Muscle of arm (tissue), 12 donors: Measurements from ENCODE around the gene RTN4RL1. TPM values are rescaled to one million over a fixed set of nuclear protein-coding genes. Genes with fewer than 3 reads are reported as not detected.

Experiments used
- DNase-seq: peaks from one replicate; pipeline ENCODE4 v3.0.0-alpha.2; 2013
- polyA plus RNA-seq, 12 donors: library from polyadenylated mRNA; unstranded; fragments of 120-200 nt; gene quantifications; one replicate each; pipeline ENCODE4 v1.2.1, GENCODE V29; 2013; ENCODE audit not compliant: insufficient read length in 12 of 12

RTN4RL1 gene
- polyA plus RNA-seq, 12 donors = 0.62 to 2.2 (median 1.2) TPM; not detected in 2

GRCh38 chr17:2059547-2060384 lies 34.6 kb upstream of the RTN4RL1 start:
- no peak for DNase-seq

DNA sequence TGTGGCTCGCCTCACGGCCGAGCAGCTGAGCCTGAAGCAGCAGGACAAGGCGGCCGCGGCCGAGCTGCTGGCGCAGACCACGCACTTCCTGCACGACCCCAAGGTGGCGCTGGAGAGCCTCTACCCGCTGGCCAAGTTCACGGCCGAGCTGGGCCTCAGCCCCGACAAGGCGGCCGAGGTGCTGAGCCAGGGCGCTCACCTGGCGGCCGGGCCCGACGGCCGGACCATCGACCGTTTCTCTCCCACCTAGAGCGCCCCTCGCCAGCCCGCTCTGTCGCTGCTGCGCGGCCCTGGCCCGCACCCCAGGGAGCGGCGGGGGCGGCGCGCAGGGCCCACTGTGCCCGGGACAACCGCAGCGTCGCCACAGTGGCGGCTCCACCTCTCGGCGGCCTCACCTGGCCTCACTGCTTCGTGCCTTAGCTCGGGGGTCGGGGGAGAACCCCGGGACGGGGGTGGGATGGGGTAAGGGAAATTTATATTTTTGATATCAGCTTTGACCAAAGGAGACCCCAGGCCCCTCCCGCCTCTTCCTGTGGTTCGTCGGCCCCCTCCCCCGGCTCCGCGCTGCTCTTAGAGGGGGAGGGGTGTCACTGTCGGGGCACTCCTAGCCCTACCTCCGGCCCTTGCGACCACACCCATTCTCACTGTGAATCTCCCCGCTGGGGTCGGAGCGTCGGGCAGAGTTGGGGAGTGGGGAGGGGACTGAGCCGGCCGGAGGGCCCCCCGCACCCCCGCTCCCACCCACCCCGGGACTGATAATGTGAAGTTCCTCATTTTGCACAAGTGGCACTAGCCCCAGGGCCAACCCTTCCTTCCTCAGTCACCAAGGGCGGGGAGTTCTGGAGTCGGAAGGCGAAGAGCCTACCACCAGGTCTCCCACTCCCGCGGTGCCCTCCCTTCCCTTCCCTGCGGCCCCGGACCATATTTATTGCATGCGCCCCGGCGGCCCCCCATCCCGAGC lies 33.7 kb upstream of the RTN4RL1 start:
- DNase-seq = peak; percentile 74

DNA sequence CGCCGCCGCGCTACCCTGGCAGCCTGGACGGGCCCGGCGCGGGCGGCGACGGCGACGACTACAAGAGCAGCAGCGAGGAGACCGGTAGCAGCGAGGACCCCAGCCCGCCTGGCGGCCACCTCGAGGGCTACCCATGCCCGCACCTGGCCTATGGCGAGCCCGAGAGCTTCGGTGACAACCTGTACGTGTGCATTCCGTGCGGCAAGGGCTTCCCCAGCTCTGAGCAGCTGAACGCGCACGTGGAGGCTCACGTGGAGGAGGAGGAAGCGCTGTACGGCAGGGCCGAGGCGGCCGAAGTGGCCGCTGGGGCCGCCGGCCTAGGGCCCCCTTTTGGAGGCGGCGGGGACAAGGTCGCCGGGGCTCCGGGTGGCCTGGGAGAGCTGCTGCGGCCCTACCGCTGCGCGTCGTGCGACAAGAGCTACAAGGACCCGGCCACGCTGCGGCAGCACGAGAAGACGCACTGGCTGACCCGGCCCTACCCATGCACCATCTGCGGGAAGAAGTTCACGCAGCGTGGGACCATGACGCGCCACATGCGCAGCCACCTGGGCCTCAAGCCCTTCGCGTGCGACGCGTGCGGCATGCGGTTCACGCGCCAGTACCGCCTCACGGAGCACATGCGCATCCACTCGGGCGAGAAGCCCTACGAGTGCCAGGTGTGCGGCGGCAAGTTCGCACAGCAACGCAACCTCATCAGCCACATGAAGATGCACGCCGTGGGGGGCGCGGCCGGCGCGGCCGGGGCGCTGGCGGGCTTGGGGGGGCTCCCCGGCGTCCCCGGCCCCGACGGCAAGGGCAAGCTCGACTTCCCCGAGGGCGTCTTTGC lies 32.8 kb upstream of the RTN4RL1 start:
- DNase-seq = no peak

DNA sequence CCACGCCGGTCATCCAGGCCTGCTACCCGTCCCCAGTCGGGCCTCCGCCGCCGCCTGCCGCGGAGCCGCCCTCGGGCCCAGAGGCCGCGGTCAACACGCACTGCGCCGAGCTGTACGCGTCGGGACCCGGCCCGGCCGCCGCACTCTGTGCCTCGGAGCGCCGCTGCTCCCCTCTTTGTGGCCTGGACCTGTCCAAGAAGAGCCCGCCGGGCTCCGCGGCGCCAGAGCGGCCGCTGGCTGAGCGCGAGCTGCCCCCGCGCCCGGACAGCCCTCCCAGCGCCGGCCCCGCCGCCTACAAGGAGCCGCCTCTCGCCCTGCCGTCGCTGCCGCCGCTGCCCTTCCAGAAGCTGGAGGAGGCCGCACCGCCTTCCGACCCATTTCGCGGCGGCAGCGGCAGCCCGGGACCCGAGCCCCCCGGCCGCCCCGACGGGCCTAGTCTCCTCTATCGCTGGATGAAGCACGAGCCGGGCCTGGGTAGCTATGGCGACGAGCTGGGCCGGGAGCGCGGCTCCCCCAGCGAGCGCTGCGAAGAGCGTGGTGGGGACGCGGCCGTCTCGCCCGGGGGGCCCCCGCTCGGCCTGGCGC lies 32.1 kb upstream of the RTN4RL1 start:
- DNase-seq = no peak

- DNase-seq = peak; percentile 49
These were observed 31.4 kb upstream of the RTN4RL1 start for GRCh38 chr17:2056206-2057174.

DNA sequence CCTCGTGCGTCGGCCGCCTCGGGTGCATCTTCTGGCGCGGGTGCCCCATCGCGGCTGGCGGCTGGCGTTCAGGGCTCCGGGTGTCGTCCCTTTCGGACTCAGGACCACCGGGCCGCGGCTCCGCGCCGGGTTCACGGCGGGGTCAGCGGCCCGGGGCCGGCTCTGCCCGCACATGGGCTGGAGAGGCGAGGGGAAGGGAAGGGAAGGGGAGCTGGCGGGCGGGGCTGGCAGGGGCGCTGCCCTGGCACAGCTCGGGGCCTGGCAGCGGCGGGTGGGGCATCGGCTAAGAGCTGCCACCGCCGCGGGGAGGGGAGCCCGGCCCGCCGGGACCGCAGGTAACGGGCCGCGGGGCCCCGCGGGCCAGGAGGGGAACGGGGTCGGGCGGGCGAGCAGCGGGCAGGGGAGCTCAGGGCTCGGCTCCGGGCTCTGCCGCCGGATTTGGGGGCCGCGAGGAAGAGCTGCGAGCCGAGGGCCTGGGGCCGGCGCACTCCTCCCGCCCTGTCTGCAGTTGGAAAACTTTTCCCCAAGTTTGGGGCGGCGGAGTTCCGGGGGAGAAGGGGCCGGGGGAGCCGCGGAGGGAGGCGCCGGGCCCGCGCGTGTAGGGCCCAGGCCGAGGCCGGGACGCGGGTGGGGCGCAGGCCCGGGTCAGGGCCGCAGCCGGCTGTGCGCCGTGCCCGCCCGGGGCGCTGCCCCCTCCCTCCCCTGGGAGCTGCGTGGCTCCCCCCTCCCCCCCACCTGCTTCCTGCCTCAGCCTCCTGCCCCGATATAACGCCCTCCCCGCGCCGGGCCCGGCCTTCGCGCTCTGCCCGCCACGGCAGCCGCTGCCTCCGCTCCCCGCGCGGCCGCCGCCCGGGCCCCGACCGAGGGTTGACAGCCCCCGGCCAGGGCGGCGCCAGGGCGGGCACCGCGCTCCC lies 30.4 kb upstream of the RTN4RL1 start:
- DNase-seq = no peak

- DNase-seq = peak; percentile 79
These were observed 29.6 kb upstream of the RTN4RL1 start, which contains the start of gene HIC1 for GRCh38 chr17:2054512-2055291. HIC1 (plus strand) TSS chr17:2055103; CDS start chr17:2056691, 1,588 bp downstream.

DNA sequence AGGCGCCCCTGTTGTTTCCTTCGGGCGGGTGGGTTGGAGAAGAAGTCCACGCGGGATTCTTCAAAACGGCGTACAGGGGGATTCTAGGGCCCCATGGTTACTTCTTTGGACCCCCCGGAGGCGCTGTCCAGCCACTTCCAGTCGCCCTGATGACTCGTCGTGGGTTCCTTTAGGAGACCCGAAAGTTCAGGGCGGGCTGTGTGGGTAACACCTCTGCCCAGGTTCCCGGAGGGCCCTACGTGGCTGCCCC lies 29.1 kb upstream of the RTN4RL1 start:
- no peak for DNase-seq

- DNase-seq = peak; percentile 63
These were observed 28.5 kb upstream of the RTN4RL1 start for GRCh38 chr17:2053380-2054261.

GRCh38 chr17:2051933-2052559 lies 26.9 kb upstream of the RTN4RL1 start:
- DNase-seq = no peak

DNA sequence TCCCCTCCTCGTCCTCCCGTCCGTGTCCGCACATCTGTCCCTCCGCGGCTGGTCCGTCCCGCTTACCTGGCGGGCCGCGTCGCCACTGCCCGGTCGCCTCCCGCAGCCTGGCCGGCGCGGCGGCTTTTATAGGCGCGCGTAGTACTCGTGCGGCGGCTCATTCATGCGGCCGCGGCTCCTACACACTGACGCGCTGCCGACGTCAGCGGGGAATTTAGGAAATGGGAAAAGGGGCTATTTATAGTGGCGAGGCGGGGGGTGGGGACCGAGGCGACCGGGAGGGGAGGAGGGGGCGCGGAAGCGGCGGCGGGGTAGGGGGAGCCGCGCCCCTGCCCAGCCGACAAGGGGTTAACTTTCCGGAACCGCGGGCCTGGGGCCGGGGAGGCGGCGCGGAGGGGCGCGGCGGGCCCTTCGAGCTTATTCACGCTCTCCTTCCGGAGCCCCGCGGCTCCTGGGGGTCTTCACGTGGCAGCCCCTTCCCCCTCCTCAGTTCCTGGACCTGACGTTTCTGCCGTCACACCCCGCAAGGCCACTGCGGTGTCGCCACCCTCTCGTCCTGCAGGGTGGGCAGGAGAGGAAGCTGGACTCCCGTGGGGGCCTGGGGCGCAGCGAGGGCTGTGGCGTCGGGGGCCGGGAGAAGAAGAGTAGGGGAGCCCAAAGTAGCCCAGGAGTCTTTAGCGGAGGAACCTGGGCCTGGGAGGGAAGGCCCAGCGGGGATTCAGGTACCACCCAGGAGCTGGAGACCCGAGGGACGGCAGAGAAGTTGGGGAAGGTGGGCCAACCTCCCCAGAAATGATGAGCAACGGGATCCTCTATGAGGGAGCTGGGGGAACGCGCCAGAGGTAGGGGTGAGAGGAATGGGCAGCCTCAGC lies 26.2 kb upstream of the RTN4RL1 start:
- no peak for DNase-seq

- DNase-seq = no peak
These were observed 25.3 kb upstream of the RTN4RL1 start for GRCh38 chr17:2050300-2051060.

- no peak for DNase-seq
These were observed 24.5 kb upstream of the RTN4RL1 start for GRCh38 chr17:2049333-2050299.

GRCh38 chr17:2048805-2049204 lies 23.7 kb upstream of the RTN4RL1 start:
- no peak for DNase-seq
